C1 segment of cervical spinal cord (tissue), 14 donors: ENCODE measurements around the gene ACSL3.

Experiments used
- DNase-seq, 14 donors: peaks; one replicate each; lab custom pipeline; 2025; lab: John Stamatoyannopoulos, UW

The ACSL3 gene

GRCh38 chr2:222878877-222879603, 18.2 kb downstream of the ACSL3 start:
- DNase-seq, result no peak

- DNase-seq, result peak in 1 of 14 donors; percentile 7
These were observed 18.7 kb downstream of the ACSL3 start for GRCh38 chr2:222879604-222879933.

DNA sequence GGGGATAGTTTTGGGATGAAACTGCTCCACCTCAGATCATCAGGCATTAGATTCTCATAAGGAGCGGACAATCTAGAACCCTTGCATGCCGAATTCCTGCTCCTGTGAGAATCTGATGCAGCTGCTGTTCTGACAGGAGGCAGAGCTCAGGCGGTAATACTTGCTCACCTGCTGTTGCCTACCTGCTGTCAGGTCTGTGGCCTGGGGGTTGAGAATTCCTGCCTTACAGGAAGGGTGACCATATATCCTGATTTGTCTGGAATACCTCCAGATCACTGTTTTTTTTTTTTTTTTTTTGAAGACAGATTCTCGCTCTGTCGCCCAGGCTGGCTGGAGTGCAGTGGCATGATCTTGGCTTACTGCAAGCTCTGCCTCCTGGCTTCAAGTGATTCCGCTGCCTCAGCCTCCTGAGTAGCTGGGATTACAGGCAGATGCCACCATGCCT, 21.7 kb downstream of the ACSL3 start:
- DNase-seq, result no peak

- DNase-seq, result no peak
These were observed 22.6 kb downstream of the ACSL3 start for GRCh38 chr2:222883420-222883819.

GRCh38 chr2:222884114-222884771, 23.4 kb downstream of the ACSL3 start:
- DNase-seq, result no peak

DNA sequence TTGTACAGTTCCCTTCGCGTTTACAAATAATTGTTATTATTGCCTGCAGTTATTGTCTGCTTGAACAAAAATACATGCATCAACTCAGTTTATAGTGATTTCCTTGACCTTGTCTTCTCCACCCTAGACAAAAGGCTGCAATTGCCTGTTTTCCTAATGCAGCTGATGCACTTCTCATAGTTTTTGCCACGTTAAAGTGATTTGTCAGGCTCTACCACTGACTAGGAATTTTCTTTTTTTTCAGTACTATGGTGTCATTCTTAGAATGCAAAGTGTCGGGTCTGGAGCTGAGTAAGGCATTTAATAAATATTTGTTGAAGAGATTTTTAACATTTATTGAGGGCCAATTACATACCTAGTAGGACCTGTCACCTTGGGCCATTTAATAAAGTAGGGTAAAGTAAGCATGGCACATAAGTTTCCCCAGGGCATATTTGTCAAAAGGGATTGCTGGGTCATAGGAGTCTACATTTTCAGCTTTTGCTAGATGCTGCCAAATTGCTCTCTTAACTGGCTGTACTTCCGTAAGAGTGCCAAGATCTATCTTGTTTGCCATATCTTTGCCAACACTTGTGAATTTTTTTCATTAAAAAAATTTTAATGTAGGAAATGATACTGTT, 24.1 kb downstream of the ACSL3 start:
- no peak for DNase-seq

GRCh38 chr2:222887124-222887523, 26.3 kb downstream of the ACSL3 start:
- no peak for DNase-seq

DNA sequence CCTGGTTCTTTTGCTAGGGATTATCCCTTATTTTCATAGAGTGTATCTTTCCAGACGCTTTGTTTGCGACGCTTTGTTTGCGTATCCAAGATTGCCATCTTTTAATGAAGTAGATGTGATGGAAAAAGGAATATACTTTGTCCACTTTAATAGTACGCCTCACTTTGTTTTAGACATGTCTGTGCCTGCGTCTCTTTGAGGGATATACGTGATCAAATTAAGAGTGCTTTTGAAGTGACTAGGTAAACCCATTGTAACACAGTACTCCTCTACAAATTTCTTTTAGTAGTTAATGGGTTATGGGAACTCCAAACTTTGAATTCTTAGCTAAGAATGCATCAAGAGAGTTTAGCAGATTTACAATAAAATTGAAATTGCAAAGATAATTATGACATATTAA, 27.9 kb downstream of the ACSL3 start:
- no peak for DNase-seq

- no peak for DNase-seq
These were observed 31.1 kb downstream of the ACSL3 start for GRCh38 chr2:222891890-222892289.

GRCh38 chr2:222892321-222892720, 31.5 kb downstream of the ACSL3 start:
- no peak for DNase-seq

- DNase-seq, result no peak
These were observed 31.9 kb downstream of the ACSL3 start for GRCh38 chr2:222892761-222893160.

- no peak for DNase-seq
These were observed 32.9 kb downstream of the ACSL3 start for GRCh38 chr2:222893716-222894115.

GRCh38 chr2:222895144-222895543, 34.3 kb downstream of the ACSL3 start:
- DNase-seq, result no peak

DNA sequence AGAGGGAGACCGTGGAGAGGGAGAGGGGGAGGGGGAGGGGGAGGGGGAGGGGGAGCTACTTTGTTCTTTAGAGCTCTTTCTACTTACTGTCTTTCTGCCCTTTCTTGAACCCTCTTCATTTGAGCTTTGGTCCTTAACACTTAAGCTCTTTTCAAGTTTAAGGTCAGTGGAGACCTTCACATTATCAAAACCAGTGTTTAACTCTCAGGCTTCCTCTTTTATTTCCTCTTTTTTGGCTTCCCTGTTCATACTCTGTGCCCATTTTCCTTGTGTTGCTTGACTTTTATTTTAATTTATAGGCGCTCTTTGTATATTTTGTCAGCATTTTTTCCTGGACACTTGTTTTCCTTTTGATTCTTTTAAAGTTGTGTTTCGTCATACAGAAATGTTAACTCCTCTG, 37.1 kb downstream of the ACSL3 start:
- DNase-seq, result no peak

DNA sequence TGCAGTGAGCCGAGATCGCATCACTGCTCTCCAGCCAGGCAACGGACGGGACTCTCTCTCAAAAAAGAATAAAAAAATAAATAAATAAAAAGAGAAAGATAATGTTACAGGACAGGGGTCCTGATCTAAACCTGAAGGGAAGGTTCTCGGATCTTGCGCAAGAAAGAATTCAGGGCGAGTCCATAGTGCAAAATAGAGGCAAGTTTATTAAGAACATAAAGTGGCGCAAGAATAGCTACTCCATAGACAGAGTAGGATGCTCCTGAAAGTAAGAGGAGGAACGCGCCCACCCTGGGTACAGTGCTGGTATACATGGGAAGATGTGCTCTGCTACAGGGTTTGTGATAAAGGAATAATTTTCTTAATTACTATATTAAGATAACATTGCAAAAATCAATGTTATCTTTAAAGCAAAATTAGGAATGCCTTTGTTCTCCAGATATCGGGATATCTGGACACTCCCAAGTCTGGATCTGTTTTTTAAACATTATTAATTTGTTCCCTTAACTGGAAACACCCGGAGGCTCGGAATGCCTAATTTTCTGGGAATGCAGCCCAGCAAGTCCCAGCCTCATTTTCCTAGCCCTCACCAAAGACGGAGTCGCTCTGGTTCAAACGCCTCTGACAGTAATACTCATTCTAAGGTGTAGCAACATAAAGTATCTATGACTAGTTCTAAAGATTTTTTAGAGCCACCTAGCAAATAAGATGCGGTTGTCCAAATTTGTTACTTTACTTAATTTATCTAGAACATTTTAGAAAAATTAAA, 38.8 kb downstream of the ACSL3 start:
- DNase-seq, result no peak

DNA sequence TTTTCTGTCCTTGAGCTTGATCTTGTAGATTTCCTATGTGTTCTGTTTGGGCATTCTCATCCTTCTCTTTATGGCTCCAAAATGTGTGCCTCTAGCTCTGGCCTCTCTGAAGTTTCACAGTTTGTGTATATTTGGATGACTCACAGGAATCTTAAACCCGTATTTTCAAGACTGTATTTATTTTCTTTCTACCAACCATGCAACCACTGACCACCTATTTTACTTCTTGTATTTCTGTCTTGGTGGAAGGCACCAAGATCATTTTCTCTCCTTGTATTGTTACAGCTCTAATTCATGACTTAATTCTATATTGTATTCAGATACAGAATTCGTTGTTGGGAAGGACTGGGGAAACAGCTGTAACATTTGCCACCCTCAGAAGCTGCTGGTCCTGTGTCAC, 39.5 kb downstream of the ACSL3 start:
- no peak for DNase-seq

DNA sequence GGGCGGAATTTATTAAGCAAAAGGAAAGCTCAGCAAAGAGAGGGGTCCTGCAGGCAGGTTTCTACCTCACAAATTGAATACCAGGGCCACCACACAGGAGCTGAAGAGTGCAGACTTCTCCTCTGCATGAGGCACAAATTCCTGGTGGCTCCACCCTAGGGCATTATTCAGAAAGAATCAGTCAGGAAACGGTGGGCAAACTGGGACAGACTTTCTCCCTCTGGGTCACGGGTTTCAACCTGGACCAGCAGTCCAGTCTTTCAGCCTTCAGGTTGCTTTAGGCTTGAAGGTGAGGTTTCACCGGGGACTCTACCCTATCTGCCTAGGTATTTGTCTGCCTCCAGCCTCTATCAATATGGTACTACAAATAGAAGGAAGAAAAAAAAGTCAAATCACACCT, 41.8 kb downstream of the ACSL3 start:
- no peak for DNase-seq

GRCh38 chr2:222903234-222904220, 42.7 kb downstream of the ACSL3 start:
- peak in 1 of 14 donors; percentile 8 for DNase-seq

DNA sequence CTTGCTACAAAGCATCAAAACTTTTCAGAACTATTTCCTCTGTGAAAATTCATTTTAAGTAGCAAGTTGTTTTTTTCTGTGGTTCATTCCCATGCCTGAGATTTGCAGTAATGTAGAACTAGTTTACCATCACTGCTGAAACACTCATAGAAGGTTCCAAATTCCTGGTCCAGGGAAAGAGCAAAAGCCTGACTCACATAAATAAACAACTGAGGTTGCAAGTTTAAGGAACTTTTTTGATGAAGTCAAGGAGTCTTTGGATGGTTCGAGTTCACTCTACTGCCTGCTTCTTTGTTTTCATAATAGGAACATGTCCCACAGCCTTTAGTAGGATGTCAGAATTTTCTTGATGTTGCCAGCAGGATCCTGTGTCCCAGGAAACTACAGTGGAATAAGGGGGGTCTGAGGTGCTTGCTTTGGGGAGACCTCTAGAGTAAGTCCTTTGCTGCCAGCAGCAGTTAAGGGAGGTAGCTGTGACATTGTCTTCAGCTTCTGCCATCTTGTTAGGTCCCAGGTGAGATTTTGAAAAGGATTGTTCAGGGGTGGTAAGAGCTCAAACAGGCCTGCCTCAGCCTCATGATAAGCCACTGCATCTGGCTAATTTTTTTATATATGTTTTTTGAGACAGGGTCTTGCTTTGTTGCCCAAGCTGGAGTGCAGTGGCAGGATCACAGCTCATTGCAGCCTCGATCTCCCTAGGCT, 43.9 kb downstream of the ACSL3 start:
- no peak for DNase-seq

DNA sequence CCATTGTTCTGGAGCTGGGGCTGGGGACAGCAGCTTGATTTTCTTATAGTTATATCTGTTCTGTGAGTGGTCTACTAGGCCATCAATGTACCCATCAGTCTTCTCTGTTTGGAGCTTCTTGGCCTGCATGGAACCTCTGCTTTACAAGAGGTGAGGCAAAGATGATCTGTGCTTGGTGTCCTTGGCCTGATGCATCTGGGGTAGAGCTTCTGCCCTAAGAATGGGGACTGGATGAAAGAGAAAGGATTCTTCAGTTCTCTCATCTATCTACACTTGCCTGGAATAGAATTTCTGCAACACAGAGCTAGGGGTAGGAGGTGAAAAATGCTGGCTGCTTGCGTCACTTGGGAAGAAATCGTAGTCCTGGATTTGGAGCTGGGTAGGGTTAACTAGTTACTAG, 46.2 kb downstream of the ACSL3 start:
- DNase-seq, result no peak
